Measurements from ENCODE around the gene DPEP1.
"Not testable (repeated sequence)": the region's sequence is repeated elsewhere in the genome, so short reads cannot be mapped to it uniquely, and the experiment has no call there.

The DPEP1 gene

DNA sequence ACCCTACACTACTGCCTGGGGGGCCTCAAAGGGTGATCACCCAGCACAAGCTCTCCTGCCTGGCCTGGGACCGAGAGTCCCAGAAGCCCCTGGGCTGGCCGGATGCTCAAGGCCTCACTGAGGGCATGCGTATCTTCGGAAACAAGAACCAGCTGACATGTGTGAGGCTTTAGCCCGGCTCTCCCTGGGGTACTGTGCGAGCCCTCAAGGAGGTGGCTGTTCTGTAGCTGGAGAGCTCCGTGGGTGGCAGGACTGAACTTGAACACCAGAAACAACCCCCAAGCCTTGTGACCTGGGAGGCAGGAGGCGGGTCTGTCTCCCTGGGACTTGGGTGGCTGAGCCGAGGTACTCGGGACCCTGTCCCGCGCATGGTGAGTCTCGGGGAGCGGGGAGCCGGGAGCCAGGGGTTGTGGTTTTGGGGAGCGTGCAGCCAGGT, 7.0 kb downstream of the DPEP1 start:
- DNase-seq, result no peak

DNA sequence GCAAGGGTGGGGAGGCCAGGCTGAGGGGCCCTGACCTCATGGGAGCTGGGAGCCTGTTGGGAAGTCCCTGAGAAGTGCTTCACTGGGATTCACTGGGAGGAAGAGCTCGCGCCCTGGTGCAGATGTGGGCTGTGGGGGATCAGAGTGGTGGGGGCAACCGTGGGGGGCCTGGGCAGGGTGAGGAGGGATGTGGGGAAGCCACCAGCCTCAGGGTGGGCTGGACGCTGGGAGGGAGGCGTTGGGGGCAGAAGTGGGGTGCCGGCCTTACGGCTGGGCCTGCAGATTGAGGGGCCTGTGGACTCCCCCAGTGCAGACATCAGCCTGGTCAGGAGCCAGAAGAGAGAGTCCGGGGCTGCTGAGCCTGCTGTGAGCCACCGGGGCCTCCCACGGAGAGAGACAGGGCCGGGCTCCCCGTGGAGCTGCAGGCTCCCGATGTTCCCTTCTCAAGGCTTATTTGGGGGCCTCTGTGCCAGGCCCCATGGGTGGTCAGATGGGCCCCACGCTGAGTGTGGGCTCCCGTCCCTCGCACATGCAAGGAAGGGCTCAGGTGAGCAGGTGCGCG, 7.8 kb downstream of the DPEP1 start:
- no peak for DNase-seq

DNA sequence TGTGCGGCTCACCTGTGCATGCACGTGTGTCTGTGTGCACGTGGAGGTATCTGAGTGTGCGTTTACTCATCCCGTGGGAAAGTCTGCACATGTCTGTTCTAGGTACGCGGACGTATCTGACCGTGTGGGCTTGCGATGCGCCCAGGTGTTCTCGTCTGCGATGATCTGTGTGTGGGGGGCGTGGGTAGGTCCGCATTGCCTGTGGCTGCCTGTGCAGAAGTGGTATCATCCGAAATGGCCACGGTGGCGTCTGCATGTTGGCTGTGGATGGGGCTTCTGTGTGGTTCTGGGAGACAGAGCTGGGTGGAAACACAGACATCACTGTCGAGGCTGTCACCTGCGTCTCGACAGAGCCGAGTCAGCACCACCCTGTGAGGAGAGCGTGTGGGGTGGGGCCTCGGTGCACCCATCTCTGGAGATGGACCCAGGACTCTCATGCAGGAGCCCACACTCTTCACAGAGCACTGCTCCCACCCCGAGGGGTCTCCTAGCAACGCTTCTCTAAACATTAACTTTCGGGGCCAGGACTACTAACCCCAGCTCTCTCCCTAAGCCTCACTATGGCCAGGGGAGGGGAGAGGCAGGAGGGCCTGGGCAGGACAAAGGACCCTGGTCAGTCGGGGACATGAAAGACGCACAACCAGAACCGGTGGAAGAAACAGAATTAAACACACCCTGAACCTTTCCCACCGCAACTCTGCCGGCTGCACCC, 8.4 kb downstream of the DPEP1 start:
- DNase-seq, result no peak

DNA sequence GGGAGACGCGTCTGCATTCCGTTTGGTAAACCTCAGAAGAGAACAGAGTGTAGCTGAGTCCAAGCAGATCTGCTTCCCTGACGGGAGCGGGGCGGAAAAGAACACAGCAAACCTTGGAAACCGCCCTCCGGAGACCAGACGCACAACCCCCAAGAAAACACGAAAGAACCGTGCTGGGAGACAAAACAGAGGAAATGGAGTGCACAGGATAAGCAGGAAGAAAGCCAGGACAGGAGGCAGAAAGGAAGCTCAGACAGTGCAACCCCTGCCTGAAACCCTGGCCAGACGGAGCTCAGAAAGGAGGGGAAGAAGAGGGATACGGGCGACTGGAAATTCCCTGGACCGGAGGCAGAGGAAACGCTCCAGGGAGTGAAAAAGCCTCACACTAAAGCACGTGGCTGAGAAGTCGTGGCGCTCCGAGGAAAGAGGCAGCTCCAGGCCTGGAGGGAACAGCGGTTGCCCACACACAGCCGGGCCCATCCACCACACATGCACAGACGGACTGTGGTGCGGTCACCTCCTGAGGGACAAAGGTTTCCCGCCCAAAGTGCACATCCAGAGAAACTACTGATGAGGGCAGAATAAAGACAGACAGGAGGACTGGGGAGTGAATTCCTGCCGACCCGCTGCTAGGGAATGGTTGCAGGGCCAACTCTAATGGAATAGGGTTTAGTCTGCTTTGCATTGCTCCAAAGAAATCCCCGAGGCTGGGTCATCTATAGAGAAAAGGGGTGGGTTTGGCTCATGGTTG, 10.2 kb downstream of the DPEP1 start:
- no peak for DNase-seq

GRCh38 chr16:89624777-89625761, 11.6 kb downstream of the DPEP1 start:
- DNase-seq, result no peak

DNA sequence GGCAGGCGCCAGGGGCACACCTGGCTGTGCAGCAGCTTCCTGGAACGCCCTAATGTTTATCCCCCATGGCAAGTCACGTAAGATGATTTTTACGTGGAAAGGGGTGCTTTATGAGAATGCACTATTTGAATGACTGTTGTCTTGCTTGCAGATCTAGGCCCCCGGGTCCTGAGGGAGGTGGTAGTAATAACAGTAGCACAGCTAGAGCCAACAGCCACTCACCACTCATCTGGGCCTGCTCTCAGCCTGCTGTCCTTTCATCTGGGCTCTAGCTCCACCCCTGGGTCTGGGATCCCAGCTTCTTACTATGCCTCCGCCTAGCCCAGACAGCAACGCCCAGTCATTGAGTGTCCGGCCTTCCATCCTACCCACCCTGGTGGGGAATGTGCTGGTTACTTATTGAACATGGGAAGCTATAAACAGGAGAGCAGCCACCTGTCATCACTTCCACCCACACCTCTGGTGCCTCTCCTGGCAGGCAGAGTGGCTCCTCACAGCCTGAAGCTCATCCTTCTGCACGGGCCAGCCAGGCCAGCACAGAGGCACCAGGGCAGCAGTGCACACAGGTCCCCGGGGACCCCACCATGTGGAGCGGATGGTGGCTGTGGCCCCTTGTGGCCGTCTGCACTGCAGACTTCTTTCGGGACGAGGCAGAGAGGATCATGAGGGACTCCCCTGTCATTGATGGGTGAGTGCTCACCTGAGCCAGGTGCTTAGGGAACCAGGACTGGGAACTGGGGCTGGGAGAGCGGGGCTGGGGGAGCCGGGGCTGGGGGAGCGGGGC, 16.6 kb downstream of the DPEP1 start:
- no peak for DNase-seq

DNA sequence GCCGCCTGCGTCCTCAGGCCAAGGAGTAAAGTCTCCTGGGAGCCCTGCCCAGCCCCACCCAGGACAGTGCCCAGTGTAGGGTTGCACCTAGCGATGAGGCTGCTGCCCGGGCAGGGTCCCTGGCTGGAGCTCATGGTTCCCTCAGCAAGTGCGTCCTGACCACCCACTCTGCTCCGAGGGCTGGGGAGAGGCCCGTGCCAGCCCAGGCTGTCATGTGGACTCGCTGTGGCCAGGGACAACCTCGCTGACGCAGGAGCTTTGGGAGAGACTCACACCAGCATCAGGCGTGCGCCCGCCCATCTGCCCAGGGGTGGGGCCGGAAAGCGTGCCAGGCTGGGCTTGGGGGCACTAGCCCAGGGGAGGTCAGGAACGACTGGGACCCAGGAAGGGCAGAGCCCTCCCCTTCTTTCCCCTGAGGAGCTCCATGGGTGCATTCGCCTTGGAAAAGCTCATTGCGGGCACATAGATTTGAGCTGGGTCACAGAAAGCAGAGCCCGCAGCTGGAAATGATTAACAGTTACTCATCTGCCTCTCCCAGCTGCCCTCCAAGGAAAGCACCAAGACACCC, 19.7 kb downstream of the DPEP1 start:
- DNase-seq, result no peak

- not testable (repeated sequence) for DNase-seq
Measured at GRCh38 chr16:89634463-89635385, 21.3 kb downstream of the DPEP1 start.

DNA sequence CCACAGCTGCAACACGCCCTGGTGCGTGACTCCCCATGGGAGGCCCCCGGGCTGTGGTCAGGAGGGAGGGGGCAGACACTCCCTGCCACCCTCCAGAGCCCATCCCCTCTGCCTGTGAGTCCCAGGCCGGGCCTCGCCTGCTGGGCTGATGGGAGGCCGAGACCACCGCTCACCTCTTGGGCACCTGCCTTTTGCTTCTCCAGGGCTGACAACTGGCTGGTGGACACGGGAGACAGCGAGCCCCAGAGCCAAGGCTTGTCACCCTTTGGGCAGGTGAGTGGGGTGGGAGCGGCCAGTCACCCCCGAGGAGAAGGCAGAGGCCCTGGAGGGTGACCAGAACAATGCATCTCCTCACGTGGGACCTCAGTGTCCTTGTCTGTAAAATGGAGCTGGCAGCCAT, 23.2 kb downstream of the DPEP1 start:
- DNase-seq, result no peak

DNA sequence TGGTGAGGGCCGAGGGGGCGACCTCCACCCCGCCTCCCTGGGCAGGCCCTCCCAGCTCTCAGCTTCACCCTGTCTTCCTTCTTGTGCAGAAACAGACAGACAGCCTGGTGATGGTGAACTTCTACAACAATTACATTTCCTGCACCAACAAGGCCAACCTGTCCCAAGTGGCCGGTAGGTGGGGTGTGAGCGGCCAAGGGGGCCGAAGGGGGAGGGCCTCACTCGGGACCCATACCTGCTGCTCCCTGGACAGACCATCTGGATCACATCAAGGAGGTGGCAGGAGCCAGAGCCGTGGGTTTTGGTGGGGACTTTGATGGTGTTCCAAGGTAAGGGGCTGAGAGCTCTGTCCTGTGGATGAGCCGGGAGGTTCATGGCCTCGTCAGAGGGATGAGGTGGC, 23.9 kb downstream of the DPEP1 start:
- no peak for DNase-seq

GRCh38 chr16:89638455-89638854, 25.0 kb downstream of the DPEP1 start:
- DNase-seq, result no peak

DNA sequence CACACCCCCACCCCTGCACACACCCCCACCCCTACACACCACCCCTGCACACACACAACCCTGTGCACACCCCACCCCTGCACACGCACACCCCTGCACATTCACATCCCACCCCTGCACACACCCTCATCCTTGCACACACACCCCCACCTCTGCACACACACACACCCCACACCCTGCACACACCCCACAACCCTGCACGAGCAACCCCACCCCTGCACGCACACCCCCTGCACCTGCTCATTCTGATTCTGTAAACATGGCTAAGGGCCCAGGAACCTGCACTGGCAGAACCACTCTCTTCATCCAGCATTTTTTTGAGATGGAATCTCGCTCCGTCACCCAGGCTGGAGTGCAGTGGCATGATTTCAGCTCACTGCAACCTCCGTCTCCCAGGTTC, 25.9 kb downstream of the DPEP1 start:
- DNase-seq, result no peak

DNA sequence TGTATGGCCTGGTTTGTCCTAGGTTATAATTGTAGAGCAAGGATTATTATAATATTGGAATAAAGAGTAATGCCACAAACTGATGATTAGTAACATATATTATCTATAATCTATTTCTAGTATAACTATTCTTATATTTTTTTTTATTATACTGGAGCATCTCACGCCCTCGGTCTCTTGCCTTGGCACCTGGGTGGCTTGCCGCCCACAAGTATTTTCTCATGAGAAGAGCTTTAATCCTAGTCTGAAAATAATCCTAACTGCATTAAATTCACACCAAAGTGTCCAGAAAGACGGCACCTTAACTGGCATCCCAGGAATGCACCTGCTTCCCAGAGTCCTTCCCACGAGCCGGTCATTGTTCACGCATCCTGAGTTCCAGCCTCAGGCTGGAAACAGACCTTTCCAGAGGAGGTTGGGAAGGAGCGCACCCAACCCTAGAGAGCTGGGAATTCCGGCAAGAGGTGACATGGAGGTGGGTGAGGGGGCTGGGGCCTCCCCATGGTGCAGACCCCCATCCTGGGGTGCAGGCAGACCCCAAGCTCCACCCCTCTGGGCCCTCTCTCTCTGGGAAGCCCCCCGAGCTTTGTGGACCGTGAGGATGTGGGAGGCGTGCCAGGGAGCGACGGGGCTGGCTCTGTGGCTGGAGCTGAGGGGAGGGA, 28.1 kb downstream of the DPEP1 start:
- no peak for DNase-seq

DNA sequence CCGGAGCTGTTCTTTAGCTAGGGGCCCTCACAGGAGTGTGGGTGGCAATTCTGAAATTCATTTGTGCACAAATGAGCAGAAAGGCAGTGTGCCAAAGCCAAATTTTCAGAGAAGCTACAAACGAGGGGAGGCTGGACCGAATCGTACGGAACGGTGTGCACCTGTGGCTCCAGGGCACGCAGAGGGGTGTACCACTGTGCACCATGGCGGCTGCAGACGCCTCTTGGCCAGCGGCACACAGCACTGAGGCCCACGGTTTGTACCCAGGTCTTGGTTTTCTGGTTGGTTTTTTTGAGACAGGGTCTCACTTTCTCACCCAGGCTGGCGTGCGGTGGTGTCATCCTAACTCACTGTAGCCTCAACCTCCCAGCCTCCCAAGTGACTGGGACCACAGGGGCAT, 29.1 kb downstream of the DPEP1 start:
- no peak for DNase-seq

- no peak for DNase-seq
Measured at GRCh38 chr16:89643769-89644300, 30.4 kb downstream of the DPEP1 start.

DNA sequence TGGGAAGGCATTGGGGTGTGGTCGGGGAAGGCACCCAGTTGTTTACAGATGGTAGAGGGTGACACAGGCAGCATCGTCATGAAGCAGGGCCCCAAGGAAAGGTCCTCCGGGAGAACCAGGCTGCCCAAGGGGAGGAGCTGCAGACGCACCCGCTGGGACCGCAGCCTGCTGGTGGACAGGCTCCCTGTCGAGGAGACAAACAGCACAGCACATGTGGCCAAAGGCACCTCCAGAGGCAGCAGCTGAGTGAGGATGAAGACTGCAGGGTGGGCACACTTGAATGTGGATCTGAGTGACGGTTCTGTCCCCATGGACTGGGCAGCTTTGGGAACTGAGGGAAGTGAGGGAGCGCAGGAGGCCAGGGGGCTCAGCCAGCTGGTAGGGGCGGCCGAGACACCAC, 31.7 kb downstream of the DPEP1 start:
- no peak for DNase-seq

- DNase-seq, result no peak
Measured at GRCh38 chr16:89646270-89646669, 32.8 kb downstream of the DPEP1 start.

GRCh38 chr16:89646906-89647305, 33.5 kb downstream of the DPEP1 start:
- DNase-seq, result no peak

- no peak for DNase-seq
Measured at GRCh38 chr16:89651584-89651983, 38.1 kb downstream of the DPEP1 start.
